GM23248 (cell line): Measurements from ENCODE around the gene CFAP251. TPM values are rescaled to one million over a fixed set of nuclear protein-coding genes. Genes with fewer than 3 reads are reported as not detected.

Source experiments
- DNase-seq: peaks from one replicate; pipeline ENCODE4 v3.0.0-alpha.2; 2015
- H2AFZ ChIP-seq: fragments of 200-600 bp; sonication (generic); 2 replicates; pipeline ENCODE4 v1.6.1; 2016; ENCODE audit warnings: antibody characterized with exemption
- H3F3A ChIP-seq: fragments of 200-600 bp; sonication (generic); 2 replicates; pipeline ENCODE4 v1.6.1; 2016; ENCODE audit warnings: mild to moderate bottlenecking, antibody characterized with exemption, mixed run types; ENCODE audit not compliant: insufficient read depth
- H3K27ac ChIP-seq: fragments of 200-600 bp; sonication (generic); 2 replicates; pipeline ENCODE4 v1.5.1; 2016; ENCODE audit warnings: mild to moderate bottlenecking
- H3K27me3 ChIP-seq: fragments of 200-600 bp; sonication (generic); replicated peaks from 2 replicates; pipeline ENCODE4 v1.6.1; 2016; ENCODE audit warnings: mild to moderate bottlenecking; ENCODE audit not compliant: insufficient read depth
- H3K36me3 ChIP-seq: fragments of 200-600 bp; sonication (generic); 2 replicates; pipeline ENCODE4 v1.6.1; 2016; ENCODE audit warnings: low read depth, mild to moderate bottlenecking
- H3K4me1 ChIP-seq: fragments of 200-600 bp; sonication (generic); 2 replicates; pipeline ENCODE4 v1.6.1; 2016; ENCODE audit warnings: mild to moderate bottlenecking; ENCODE audit not compliant: insufficient read depth
- H3K4me2 ChIP-seq: fragments of 200-600 bp; sonication (generic); one replicate; pipeline ENCODE4 v1.6.1; 2016; ENCODE audit warnings: mild to moderate bottlenecking; ENCODE audit not compliant: unreplicated experiment
- H3K4me3 ChIP-seq: fragments of 200-600 bp; sonication (generic); 2 replicates; pipeline ENCODE4 v1.5.1; 2016; ENCODE audit warnings: mild to moderate bottlenecking
- H3K79me2 ChIP-seq: fragments of 200-600 bp; sonication (generic); 2 replicates; pipeline ENCODE4 v1.6.1; 2016; ENCODE audit warnings: mild to moderate bottlenecking; ENCODE audit not compliant: insufficient read depth
- H3K9ac ChIP-seq: fragments of 200-600 bp; sonication (generic); 2 replicates; pipeline ENCODE4 v1.6.1; 2016; ENCODE audit warnings: mild to moderate bottlenecking
- H3K9me2 ChIP-seq: fragments of 200-600 bp; sonication (generic); 2 replicates; pipeline ENCODE4 v1.6.1; 2016; ENCODE audit warnings: mixed run types, mild to moderate bottlenecking, moderate library complexity; ENCODE audit not compliant: insufficient read depth
- H3K9me3 ChIP-seq: fragments of 200-600 bp; sonication (generic); one replicate; pipeline ENCODE4 v1.6.1; 2017; ENCODE audit warnings: low read depth
- H4K20me1 ChIP-seq: fragments of 200-600 bp; sonication (generic); 2 replicates; pipeline ENCODE4 v1.6.0; 2016; ENCODE audit not compliant: insufficient read depth
- EZH2 ChIP-seq: fragments of 200-600 bp; sonication (generic); IDR thresholded peaks from 2 replicates; pipeline ENCODE4 v1.6.1; 2018; ENCODE audit warnings: antibody characterized with exemption, mild to moderate bottlenecking; ENCODE audit not compliant: insufficient read depth, poor library complexity, severe bottlenecking
- EZH2phosphoT487 ChIP-seq: fragments of 200-600 bp; sonication (generic); IDR thresholded peaks from 2 replicates; pipeline ENCODE4 v1.6.1; 2018; ENCODE audit warnings: antibody characterized with exemption, moderate library complexity, mild to moderate bottlenecking, low read depth; ENCODE audit not compliant: insufficient read depth
- WGBS, 2 experiments: methylation state at CpG; one replicate each; pipeline ENCODE4 v1.1.6; 2015 to 2017; ENCODE audit warnings: low lambda C conversion rate in 2 of 2, low coverage in 1 of 2; ENCODE audit errors: missing lambda C conversion rate in 2 of 2; 5-methylcytosine and 5-hydroxymethylcytosine counted together
- in situ Hi-C: fragments of 300-500 bp; cut with MboI; formaldehyde crosslinking; loops from 2 replicates; pipeline ENCODE4 v1.15.0; 2020
- polyA plus RNA-seq: library from polyadenylated mRNA; unstranded; fragments of >200 nt; fragmentation: Nextera tagmentation; extraction: Ambion mirVana; gene quantifications from 2 replicates; pipeline ENCODE4 v1.2.1, GENCODE V29; 2016
- total RNA-seq: library from RNA; depleted of rRNA; stranded (reverse); fragments of >200 nt; shearing (Covaris generic); gene quantifications from 2 replicates; pipeline ENCODE4 v1.2.3, GENCODE V29; 2014

Gene CFAP251
- total and polyA plus RNA-seq, 2 experiments from 2014 or later: 0.58 to 1.6 TPM

GRCh38 chr12:121992059-121992879, 73.9 kb downstream of the CFAP251 start:
- Histone ChIP-seq H3F3A (peaks cover 24% of the 10 kb centered on the region), H3K79me2 (no peaks in the 10 kb centered on the region), H3K4me3 (peak overlapping the region; percentile 31; the same call in 1 of the 2 replicates), H3K27me3 (no peaks in the 10 kb centered on the region), H4K20me1 (no peaks in the 10 kb centered on the region), H3K9me2 (no peaks in the 10 kb centered on the region), H3K4me2 (peak overlapping the region; percentile 50), H3K9ac (0 out of 2 replicates have a peak overlapping the region, but pooled peaks have one; percentile 3), H3K27ac (peak overlapping the region; percentile 73), H3K4me1 (peaks cover 23% of the 10 kb centered on the region), H2AFZ (peak overlapping the region; percentile 54; the same call in 1 of the 2 replicates), H3K36me3 (no peaks in the 10 kb centered on the region), H3K9me3 (no peaks in the 10 kb centered on the region)
- no peak for TF ChIP-seq EZH2
- no peak for TF ChIP-seq EZH2phosphoT487
- in situ Hi-C loops: no loop called here
- peak; percentile 98 for DNase-seq
- WGBS, 2 experiments: 36 to 37% methylated on average over 21 of the region's 21 CpGs

GRCh38 chr12:121996050-121996944, 77.9 kb downstream of the CFAP251 start:
- TF ChIP-seq EZH2 (no peak), EZH2phosphoT487 (no peak)
- Histone ChIP-seq H2AFZ (0 out of 2 replicates have a peak overlapping the region, but pooled peaks have one; percentile 20), H3K4me1 (peaks cover 16% of the 10 kb centered on the region), H3F3A (peaks cover 20% of the 10 kb centered on the region), H3K9ac (no peak overlapping the region), H4K20me1 (no peaks in the 10 kb centered on the region), H3K27ac (no peak overlapping the region), H3K4me2 (no peak overlapping the region), H3K9me2 (no peaks in the 10 kb centered on the region), H3K27me3 (no peaks in the 10 kb centered on the region), H3K36me3 (no peaks in the 10 kb centered on the region), H3K4me3 (no peak overlapping the region), H3K79me2 (no peaks in the 10 kb centered on the region), H3K9me3 (no peaks in the 10 kb centered on the region)
- in situ Hi-C loops: no loop called here
- 56 to 58% methylated on average over 9 of the region's 9 CpGs for whole genome bisulfite sequencing, 2 experiments
- no peak for DNase-seq

- Histone ChIP-seq H3K9me3 (no peaks in the 10 kb centered on the region), H3K9ac (no peak overlapping the region), H3K36me3 (no peaks in the 10 kb centered on the region), H3K27ac (no peak overlapping the region), H3F3A (peaks cover 12% of the 10 kb centered on the region), H2AFZ (no peak overlapping the region), H3K9me2 (no peaks in the 10 kb centered on the region), H3K27me3 (no peaks in the 10 kb centered on the region), H3K4me3 (no peak overlapping the region), H3K4me2 (no peak overlapping the region), H3K4me1 (peaks cover 8% of the 10 kb centered on the region), H4K20me1 (no peaks in the 10 kb centered on the region), H3K79me2 (no peaks in the 10 kb centered on the region)
- peak; percentile 49 for DNase-seq
- in situ Hi-C loops: no loop called here
- WGBS, 2 experiments: 82 to 85% methylated on average over 13 of the region's 13 CpGs
- no peak for TF ChIP-seq EZH2
These were observed 78.7 kb downstream of the CFAP251 start for GRCh38 chr12:121996945-121997612.
